HG03108 (cell line): Measurements from ENCODE around the gene TMA7.

Experiments
- ATAC-seq: cut with Tn5 transposase; IDR thresholded peaks from one replicate; pipeline ENCODE4 v1.9.1; 2021; ENCODE audit warnings: moderate library complexity; ENCODE audit not compliant: unreplicated experiment

Gene TMA7

DNA sequence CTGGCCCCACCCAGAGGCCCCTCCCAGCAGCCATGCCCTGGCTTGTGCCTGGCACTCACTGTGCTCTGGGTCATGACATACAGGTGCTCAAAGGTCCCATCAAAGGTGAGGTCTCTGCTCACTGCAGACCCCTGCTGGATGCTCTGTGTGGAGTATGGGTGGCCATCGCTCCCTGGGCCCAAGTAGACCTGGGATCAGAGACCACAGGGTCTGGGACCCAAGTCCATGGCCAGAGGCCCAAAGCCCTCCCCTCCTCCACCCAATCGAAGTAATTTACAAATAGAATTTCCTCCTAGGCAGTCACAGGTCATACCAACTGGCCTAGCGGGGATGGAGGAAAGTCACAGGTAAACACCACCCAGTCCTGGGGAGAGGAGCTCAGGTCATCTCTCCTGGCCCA is 17.8 kb upstream of the TMA7 start:
- no peak for ATAC-seq

GRCh38 chr3:48422681-48423080 is 17.4 kb upstream of the TMA7 start:
- ATAC-seq, result no peak

GRCh38 chr3:48423241-48423882 is 16.7 kb upstream of the TMA7 start:
- no peak for ATAC-seq

GRCh38 chr3:48423883-48424695 is 16.0 kb upstream of the TMA7 start:
- no peak for ATAC-seq

DNA sequence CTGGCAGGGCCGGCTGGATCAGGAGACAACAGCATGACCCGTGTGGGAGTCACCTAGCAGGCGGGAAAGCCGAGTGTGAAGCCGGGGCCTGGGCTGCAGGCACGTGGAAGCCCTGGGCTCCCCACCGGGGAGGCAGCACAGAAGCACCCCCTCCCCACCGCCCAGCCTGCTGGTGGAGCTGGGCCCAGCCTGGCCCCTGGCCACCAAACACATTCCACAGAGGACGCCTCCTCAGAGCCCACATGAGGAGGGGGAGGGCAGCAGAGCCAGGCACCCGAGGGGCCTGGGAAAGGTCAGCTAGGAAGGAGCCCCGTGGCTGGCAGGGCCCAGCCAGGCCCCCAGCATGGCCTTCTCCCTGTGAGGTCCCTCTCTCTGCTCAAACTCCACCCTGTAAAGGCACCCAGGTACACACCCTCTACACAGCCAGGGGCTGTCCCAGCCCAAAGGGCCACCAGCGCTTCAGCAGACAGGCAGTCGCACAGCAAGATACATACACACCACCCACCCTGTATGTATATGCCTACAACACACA is 14.7 kb upstream of the TMA7 start:
- ATAC-seq, result no peak

- no peak for ATAC-seq
These were observed 13.6 kb upstream of the TMA7 start for GRCh38 chr3:48426401-48426909.

GRCh38 chr3:48426944-48427629 is 13.0 kb upstream of the TMA7 start:
- ATAC-seq, result no peak

DNA sequence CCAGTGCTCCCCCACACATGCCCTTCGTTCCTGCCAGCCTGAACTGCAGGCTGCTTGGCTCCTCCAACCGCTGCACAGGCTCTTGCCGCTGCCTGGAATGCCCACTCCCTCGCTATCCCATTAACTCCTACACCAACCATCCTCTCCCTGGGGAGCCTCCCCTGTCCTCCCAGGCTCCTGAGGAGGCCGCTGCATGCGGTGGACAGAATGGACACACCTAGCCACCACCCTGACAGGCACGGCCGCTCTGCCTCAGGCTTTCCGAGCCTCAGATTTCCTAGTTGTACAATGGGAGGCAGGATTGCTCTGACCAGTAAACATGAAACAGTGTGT is 12.5 kb upstream of the TMA7 start:
- no peak for ATAC-seq

GRCh38 chr3:48428088-48428571 is 11.9 kb upstream of the TMA7 start:
- ATAC-seq, result no peak

GRCh38 chr3:48428572-48429316 is 11.3 kb upstream of the TMA7 start:
- ATAC-seq, result no peak

- no peak for ATAC-seq
These were observed 10.6 kb upstream of the TMA7 start for GRCh38 chr3:48429317-48429959.

DNA sequence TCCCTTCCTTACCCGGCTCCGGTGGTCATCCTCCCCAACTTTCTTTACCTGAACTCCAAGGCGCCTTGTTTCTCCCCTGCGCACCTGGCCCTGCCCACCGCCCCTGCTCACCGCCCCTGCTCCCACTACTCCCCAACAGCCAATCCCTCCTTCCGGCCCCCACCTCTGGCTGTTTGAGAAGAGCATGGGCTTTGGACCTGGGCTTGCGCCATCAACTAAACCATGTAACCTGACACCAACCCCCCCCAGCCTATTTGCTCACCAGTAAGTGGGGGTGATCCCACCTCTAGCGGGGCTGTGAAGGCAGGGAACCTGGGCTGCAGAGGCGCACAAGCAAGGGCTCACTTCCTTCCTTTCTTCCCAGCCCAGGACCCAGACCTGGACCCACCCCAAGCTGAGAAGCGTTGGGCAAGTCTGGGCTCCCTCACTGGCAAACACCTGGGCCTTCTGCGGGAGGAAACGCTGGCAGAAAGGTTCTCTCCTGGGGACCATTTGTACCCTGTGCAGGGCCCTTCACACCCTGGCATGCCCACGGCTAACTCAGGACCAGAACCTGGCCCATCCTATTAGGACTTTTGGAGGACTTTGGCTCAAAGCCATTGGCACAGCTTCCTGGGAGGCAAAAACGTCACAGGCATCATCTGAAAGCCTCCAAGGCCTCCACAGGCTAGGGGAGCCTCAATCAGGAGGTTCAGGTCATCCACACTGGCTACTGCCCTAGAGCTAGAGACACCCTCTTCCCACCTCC is 9.9 kb upstream of the TMA7 start, which contains the start of gene PLXNB1:
Gene PLXNB1 (minus strand): TSS at position 127 of the 748 bp plus-strand sequence. CDS start 5,475 bp downstream, outside the sequence.
- ATAC-seq, result no peak

- no peak for ATAC-seq
These were observed 9.4 kb upstream of the TMA7 start for GRCh38 chr3:48430708-48431101.

DNA sequence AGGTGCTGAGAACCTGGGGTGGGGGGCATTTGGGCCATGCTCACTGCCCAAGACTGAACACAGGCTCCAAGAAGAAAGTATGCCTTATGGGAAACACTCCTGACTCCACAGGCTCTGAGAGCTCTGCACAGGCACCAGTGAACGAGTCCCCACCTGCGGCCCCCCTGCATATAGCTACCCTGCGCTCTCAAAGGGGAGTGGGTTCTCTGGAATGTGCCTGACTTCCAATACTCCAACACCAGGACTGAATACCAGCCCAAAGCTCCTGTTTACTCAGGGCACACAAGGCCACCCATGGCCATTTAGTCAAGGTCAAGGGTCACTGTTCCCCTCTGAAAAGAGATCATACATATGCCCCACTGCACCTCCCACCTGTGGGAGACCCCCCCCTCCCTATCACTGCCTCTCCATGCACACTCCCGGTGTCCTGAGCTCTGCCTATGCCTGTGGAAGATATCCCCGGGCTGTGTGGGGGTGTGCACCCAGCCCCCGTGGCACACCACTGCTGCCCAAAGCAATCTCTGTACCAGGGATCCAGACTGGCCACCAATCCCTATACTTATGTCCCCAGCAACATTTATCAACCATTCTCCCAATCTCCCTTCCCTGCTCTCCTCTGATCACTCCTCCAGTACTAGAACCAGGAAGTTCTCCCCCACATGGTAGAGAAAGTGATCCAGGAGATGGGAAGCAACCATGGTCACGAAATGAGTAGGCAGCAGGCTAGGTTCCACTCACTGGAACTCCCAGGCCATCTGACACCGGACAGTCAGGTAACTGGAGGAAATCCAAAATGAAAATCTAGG is 8.6 kb upstream of the TMA7 start:
- no peak for ATAC-seq

DNA sequence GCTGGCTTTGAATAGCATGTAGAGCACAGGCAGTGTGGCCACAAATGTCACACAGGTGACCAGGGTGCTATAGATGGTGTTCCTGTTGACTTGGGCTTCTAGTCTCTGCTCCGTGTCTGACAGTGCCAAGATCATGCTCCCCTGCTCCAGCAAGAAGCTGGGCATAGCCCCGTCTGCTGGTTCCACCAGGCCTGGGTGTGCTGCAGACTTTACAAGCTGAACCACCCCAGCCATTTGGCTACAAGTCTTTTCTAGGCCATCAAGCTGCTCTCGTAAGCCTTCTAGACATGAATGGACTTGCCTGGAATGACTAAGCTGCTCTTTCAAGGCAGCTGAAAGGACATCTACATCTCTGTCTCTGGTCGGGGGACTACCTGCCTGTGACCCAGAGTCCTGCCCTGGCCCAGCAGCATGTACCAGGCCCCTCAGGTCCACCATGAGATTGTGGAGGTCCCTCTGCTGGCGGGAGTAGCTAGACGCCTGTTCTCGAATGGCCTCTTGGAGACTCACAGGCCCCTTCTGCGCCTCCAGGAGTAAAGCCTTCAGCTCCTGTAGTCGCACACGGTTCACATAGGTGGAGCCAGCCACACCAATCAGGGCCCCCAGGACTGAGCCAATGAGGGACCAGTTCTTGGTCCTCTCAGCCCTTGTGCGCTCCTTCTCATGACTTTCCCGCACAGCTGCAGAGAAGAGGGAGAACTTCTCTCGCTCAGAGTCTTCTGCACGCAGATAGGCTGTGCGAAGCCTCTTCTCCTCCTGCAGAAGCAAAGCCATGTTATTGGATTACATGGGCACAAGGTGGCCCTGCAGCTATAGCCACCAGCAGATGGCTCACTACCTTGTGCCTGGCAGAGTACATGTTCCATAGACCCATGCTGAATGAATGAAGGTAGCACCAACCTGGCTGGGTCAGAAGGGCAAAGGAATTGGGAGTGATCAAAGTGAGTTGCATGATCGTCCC is 7.4 kb upstream of the TMA7 start:
- ATAC-seq, result no peak

- ATAC-seq, result no peak
These were observed 6.5 kb upstream of the TMA7 start for GRCh38 chr3:48433472-48434118.
